ENCODE measurements around the gene TIMM50. TPM values are rescaled to one million over a fixed set of nuclear protein-coding genes. Genes with fewer than 3 reads are reported as not detected.

Gene TIMM50
- total and polyA plus RNA-seq, 2 of the 13 experiments (the other 11 are each of a cell fraction or from before 2014, with no cell fraction given), result 91.1 to 92.5 TPM

- no peak for TF ChIP-seq ZBTB40 (IDR thresholded peaks at IDR 0.05)
- peak; percentile 78 for TF ChIP-seq ZBTB40 (CRISPR knock-in tag; IDR thresholded peaks at IDR 0.05)
- no peak for TF ChIP-seq ZNF749 (CRISPR knock-in tag; IDR thresholded peaks at IDR 0.05; ENCODE audit: borderline replicate concordance)
- TF ChIP-seq TAF1 (CRISPR knock-in tag; IDR thresholded peaks at IDR 0.05), result peak; percentile 98
- TF ChIP-seq ZFP36L2 (CRISPR knock-in tag; IDR thresholded peaks at IDR 0.05), result no peak
- peak; percentile 96 for TF ChIP-seq ZNF619 (CRISPR knock-in tag; IDR thresholded peaks at IDR 0.05)
- no peak for TF ChIP-seq ZNF646 (CRISPR knock-in tag; IDR thresholded peaks at IDR 0.05)
- TF ChIP-seq PAXIP1 (CRISPR knock-in tag; conservative IDR thresholded peaks at IDR 0.05), result peak; percentile 54; the same call in 1 of the 2 replicates
- no peak for TF ChIP-seq ZNF776 (CRISPR knock-in tag; IDR thresholded peaks at IDR 0.05)
Measured at GRCh38 chr19:39480337-39481228, at the start of gene TIMM50 (continued).

All from HepG2 (cell line).